ENCODE results near the gene SF3B3.

The SF3B3 gene

DNA sequence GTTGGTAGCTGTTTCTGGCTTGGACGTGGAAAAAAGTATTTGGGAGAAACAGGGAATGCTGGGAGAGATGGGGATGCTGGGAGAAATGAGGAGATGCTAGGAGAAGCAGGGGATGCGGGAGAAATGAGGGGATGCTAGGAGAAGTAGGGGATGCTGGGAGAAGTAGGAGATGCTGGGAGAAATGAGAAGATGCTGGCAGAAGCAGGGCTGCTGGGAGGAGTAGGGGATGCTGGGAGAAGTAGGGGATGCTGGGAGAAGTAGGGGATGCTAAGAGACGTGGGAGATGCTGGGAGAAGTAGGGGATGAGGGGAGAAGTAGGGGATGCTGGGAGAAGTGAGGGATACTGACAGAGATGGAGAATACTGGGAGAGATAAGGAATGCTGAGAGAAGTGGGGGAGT, 77.1 kb downstream of the SF3B3 start:
- H2AK5ac ChIP-seq (ENCODE audit: low read depth, low read length), result no peak overlapping the region
- H3K27ac ChIP-seq (replicated peaks; ENCODE audit: low read length), result no peak overlapping the region

GRCh38 chr16:70601576-70602575, 78.3 kb downstream of the SF3B3 start:
- DNase-seq (ENCODE audit: low spot score), result no peak
- Histone ChIP-seq H2BK120ac (ENCODE audit: low read depth, low read length) (no peak overlapping the region), H2AK5ac (ENCODE audit: low read depth, low read length) (no peak overlapping the region), H4K91ac (ENCODE audit: low read depth, low read length, poor library complexity) (no peak overlapping the region), H3K4ac (ENCODE audit: low read length) (no peak overlapping the region), H3K4me1 (ENCODE audit: control insufficient read depth in 2 of 2, insufficient read depth in 1 of 2, low read depth in 1 of 2, low read length in 2 of 2) (peaks cover 0 to 4% of the 10 kb centered on the region in 2 donors), H3K27ac (replicated peaks; ENCODE audit: low read length) (no peak overlapping the region), H3K36me3 (replicated peaks in 1 of 2; ENCODE audit: control insufficient read depth in 2 of 2, insufficient read depth in 2 of 2, low read length in 2 of 2) (no peaks in the 10 kb centered on the region), H3K23ac (ENCODE audit: low read depth, low read length, poor library complexity) (no peak overlapping the region), H3K14ac (ENCODE audit: low read length) (no peak overlapping the region), H2BK12ac (ENCODE audit: low read length) (no peak overlapping the region), H3K9me3 (replicated peaks in 1 of 2; ENCODE audit: control insufficient read depth in 2 of 2, insufficient read depth in 1 of 2, low read depth in 1 of 2, low read length in 2 of 2) (no peaks in the 10 kb centered on the region), H2AFZ (ENCODE audit: low read length) (no peak overlapping the region), H2BK5ac (ENCODE audit: low read length) (no peak overlapping the region), H3K79me1 (ENCODE audit: low read depth, low read length) (no peaks in the 10 kb centered on the region), H3K4me2 (ENCODE audit: insufficient read depth, low read length, poor library complexity, severe bottlenecking) (no peak overlapping the region), H2BK15ac (ENCODE audit: low read length) (no peak overlapping the region), H3K18ac (ENCODE audit: low read length) (no peak overlapping the region), H4K8ac (ENCODE audit: low read depth, low read length) (no peak overlapping the region), H3K4me3 (ENCODE audit: low read length in 2 of 2) (no peak overlapping the region), H3K27me3 (ENCODE audit: control insufficient read depth in 3 of 3, insufficient read depth in 3 of 3, low read depth in 1 of 3, low read length in 3 of 3) (no peaks in the 10 kb centered on the region), H3K9ac (ENCODE audit: low read depth, low read length, poor library complexity) (no peak overlapping the region)
- WGBS, 2 donors (ENCODE audit: extremely low coverage in 2 of 2, insufficient read length in 2 of 2, insufficient replicate concordance in 1 of 2), result no CpG with 5 or more reads among the region's 8 CpGs

More for the DNA sequence above, 77.1 kb downstream of the SF3B3 start:
- Histone ChIP-seq H3K4ac (ENCODE audit: low read length) (no peak overlapping the region), H3K27me3 (ENCODE audit: control insufficient read depth in 3 of 3, insufficient read depth in 3 of 3, low read depth in 1 of 3, low read length in 3 of 3) (no peaks in the 10 kb centered on the region), H3K4me2 (ENCODE audit: insufficient read depth, low read length, poor library complexity, severe bottlenecking) (no peak overlapping the region), H3K4me1 (ENCODE audit: control insufficient read depth in 2 of 2, insufficient read depth in 1 of 2, low read depth in 1 of 2, low read length in 2 of 2) (peaks cover 0 to 4% of the 10 kb centered on the region in 2 donors), H4K91ac (ENCODE audit: low read depth, low read length, poor library complexity) (no peak overlapping the region), H2BK120ac (ENCODE audit: low read depth, low read length) (no peak overlapping the region), H4K8ac (ENCODE audit: low read depth, low read length) (peak overlapping the region; percentile 45), H3K36me3 (replicated peaks in 1 of 2; ENCODE audit: control insufficient read depth in 2 of 2, insufficient read depth in 2 of 2, low read length in 2 of 2) (no peaks in the 10 kb centered on the region), H3K9me3 (replicated peaks in 1 of 2; ENCODE audit: control insufficient read depth in 2 of 2, insufficient read depth in 1 of 2, low read depth in 1 of 2, low read length in 2 of 2) (no peaks in the 10 kb centered on the region), H2AFZ (ENCODE audit: low read length) (no peak overlapping the region), H3K14ac (ENCODE audit: low read length) (no peak overlapping the region), H3K18ac (ENCODE audit: low read length) (no peak overlapping the region), H3K23ac (ENCODE audit: low read depth, low read length, poor library complexity) (no peak overlapping the region), H2BK15ac (ENCODE audit: low read length) (no peak overlapping the region), H3K4me3 (ENCODE audit: low read length in 2 of 2) (no peak overlapping the region), H3K79me1 (ENCODE audit: low read depth, low read length) (no peaks in the 10 kb centered on the region), H2BK12ac (ENCODE audit: low read length) (no peak overlapping the region), H2BK5ac (ENCODE audit: low read length) (no peak overlapping the region), H3K9ac (ENCODE audit: low read depth, low read length, poor library complexity) (no peak overlapping the region)
- WGBS, 2 donors (ENCODE audit: extremely low coverage in 2 of 2, insufficient read length in 2 of 2, insufficient replicate concordance in 1 of 2), result no CpG with 5 or more reads among the region's 3 CpGs
- DNase-seq (ENCODE audit: low spot score), result no peak

DNA sequence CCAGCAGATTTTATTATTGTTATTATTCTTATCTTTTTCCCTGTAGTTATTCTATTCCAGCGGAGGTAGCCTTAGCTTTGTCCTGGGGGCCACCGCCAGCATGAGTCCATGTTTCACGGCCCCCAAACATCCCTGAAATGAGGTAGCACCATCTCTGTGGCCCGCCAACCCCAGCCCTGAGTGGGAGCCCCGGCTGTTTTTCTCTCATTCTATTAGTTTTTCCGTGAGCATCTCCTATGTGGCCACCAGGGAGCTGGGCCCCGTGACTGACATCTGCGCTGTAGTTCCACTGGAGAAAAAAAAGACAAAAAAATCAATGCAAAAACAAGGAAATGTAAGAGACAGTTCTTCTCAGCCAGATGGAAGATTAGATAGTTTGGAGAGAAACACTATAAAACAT, 79.2 kb downstream of the SF3B3 start:
- H3K9ac ChIP-seq (ENCODE audit: low read depth, low read length, poor library complexity), result no peak overlapping the region
- H2BK120ac ChIP-seq (ENCODE audit: low read depth, low read length), result no peak overlapping the region
- no peaks in the 10 kb centered on the region for H3K36me3 ChIP-seq (replicated peaks in 1 of 2; ENCODE audit: control insufficient read depth in 2 of 2, insufficient read depth in 2 of 2, low read length in 2 of 2)
- no peaks in the 10 kb centered on the region for H3K9me3 ChIP-seq (replicated peaks in 1 of 2; ENCODE audit: control insufficient read depth in 2 of 2, insufficient read depth in 1 of 2, low read depth in 1 of 2, low read length in 2 of 2)
- H3K27ac ChIP-seq (replicated peaks; ENCODE audit: low read length), result no peak overlapping the region
- no peaks in the 10 kb centered on the region for H3K27me3 ChIP-seq (ENCODE audit: control insufficient read depth in 3 of 3, insufficient read depth in 3 of 3, low read depth in 1 of 3, low read length in 3 of 3)
- no peaks in the 10 kb centered on the region for H3K4me1 ChIP-seq (ENCODE audit: control insufficient read depth in 2 of 2, insufficient read depth in 1 of 2, low read depth in 1 of 2, low read length in 2 of 2)
- no peak overlapping the region for H2BK12ac ChIP-seq (ENCODE audit: low read length)
- no peak overlapping the region for H2BK5ac ChIP-seq (ENCODE audit: low read length)
- no peak overlapping the region for H3K4me3 ChIP-seq (ENCODE audit: low read length in 2 of 2)
- H3K18ac ChIP-seq (ENCODE audit: low read length), result no peak overlapping the region
- no peak overlapping the region for H2AFZ ChIP-seq (ENCODE audit: low read length)
- H4K8ac ChIP-seq (ENCODE audit: low read depth, low read length), result no peak overlapping the region
- DNase-seq (ENCODE audit: low spot score), result no peak
- no peak overlapping the region for H3K23ac ChIP-seq (ENCODE audit: low read depth, low read length, poor library complexity)
- H4K91ac ChIP-seq (ENCODE audit: low read depth, low read length, poor library complexity), result no peak overlapping the region
- no peak overlapping the region for H2AK5ac ChIP-seq (ENCODE audit: low read depth, low read length)
- WGBS, 2 donors (ENCODE audit: extremely low coverage in 2 of 2, insufficient read length in 2 of 2, insufficient replicate concordance in 1 of 2), result no CpG with 5 or more reads among the region's 8 CpGs
- H3K4me2 ChIP-seq (ENCODE audit: insufficient read depth, low read length, poor library complexity, severe bottlenecking), result no peak overlapping the region
- no peak overlapping the region for H2BK15ac ChIP-seq (ENCODE audit: low read length)
- H3K4ac ChIP-seq (ENCODE audit: low read length), result no peak overlapping the region
- H3K14ac ChIP-seq (ENCODE audit: low read length), result no peak overlapping the region
- no peaks in the 10 kb centered on the region for H3K79me1 ChIP-seq (ENCODE audit: low read depth, low read length)

- Histone ChIP-seq H3K27ac (replicated peaks; ENCODE audit: low read length) (no peak overlapping the region), H2BK15ac (ENCODE audit: low read length) (no peak overlapping the region), H3K79me1 (ENCODE audit: low read depth, low read length) (no peaks in the 10 kb centered on the region), H2AK5ac (ENCODE audit: low read depth, low read length) (no peak overlapping the region), H3K36me3 (replicated peaks in 1 of 2; ENCODE audit: control insufficient read depth in 2 of 2, insufficient read depth in 2 of 2, low read length in 2 of 2) (no peaks in the 10 kb centered on the region), H3K9me3 (replicated peaks in 1 of 2; ENCODE audit: control insufficient read depth in 2 of 2, insufficient read depth in 1 of 2, low read depth in 1 of 2, low read length in 2 of 2) (no peaks in the 10 kb centered on the region), H2AFZ (ENCODE audit: low read length) (no peak overlapping the region), H4K8ac (ENCODE audit: low read depth, low read length) (no peak overlapping the region), H2BK5ac (ENCODE audit: low read length) (no peak overlapping the region), H3K14ac (ENCODE audit: low read length) (no peak overlapping the region), H3K4ac (ENCODE audit: low read length) (no peak overlapping the region), H2BK120ac (ENCODE audit: low read depth, low read length) (no peak overlapping the region), H4K91ac (ENCODE audit: low read depth, low read length, poor library complexity) (no peak overlapping the region), H3K23ac (ENCODE audit: low read depth, low read length, poor library complexity) (no peak overlapping the region), H3K4me1 (ENCODE audit: control insufficient read depth in 2 of 2, insufficient read depth in 1 of 2, low read depth in 1 of 2, low read length in 2 of 2) (no peaks in the 10 kb centered on the region), H3K4me2 (ENCODE audit: insufficient read depth, low read length, poor library complexity, severe bottlenecking) (no peak overlapping the region), H3K9ac (ENCODE audit: low read depth, low read length, poor library complexity) (no peak overlapping the region), H3K27me3 (ENCODE audit: control insufficient read depth in 3 of 3, insufficient read depth in 3 of 3, low read depth in 1 of 3, low read length in 3 of 3) (no peaks in the 10 kb centered on the region), H3K4me3 (ENCODE audit: low read length in 2 of 2) (no peak overlapping the region), H2BK12ac (ENCODE audit: low read length) (no peak overlapping the region), H3K18ac (ENCODE audit: low read length) (no peak overlapping the region)
- WGBS, 2 donors (ENCODE audit: extremely low coverage in 2 of 2, insufficient read length in 2 of 2, insufficient replicate concordance in 1 of 2), result no CpG with 5 or more reads among the region's 8 CpGs
- DNase-seq (ENCODE audit: low spot score), result no peak
These were observed 81.0 kb downstream of the SF3B3 start for GRCh38 chr16:70604407-70605282.

All from neuronal stem cell (in vitro differentiated cells).